GM19025 (cell line): Measurements from ENCODE around the gene DNAJC12.
A peak's percentile ranks its signal among the peaks of the same experiment; 100 is the strongest.
"Not testable (repeated sequence)": the region's sequence is repeated elsewhere in the genome, so short reads cannot be mapped to it uniquely, and the experiment has no call there.

Source experiments
- ATAC-seq: cut with Tn5 transposase; IDR thresholded peaks from one replicate; pipeline ENCODE4 v1.9.1; 2021; ENCODE audit warnings: mild to moderate bottlenecking, low read depth, moderate library complexity; ENCODE audit not compliant: unreplicated experiment

The DNAJC12 gene

GRCh38 chr10:67837541-67838314, at the start of gene DNAJC12:
DNAJC12 (minus strand) TSS chr10:67838188; CDS start chr10:67838011, 177 bp downstream.
- no peak for ATAC-seq

- ATAC-seq: peak; percentile 54
Observed at GRCh38 chr10:67884842-67885670, 47.1 kb upstream of the DNAJC12 start.

GRCh38 chr10:67884313-67884841, 46.4 kb upstream of the DNAJC12 start, which contains the start of gene SIRT1:
SIRT1 (plus strand) TSS chr10:67884656; CDS start chr10:67884722, 66 bp downstream.
- ATAC-seq: peak; percentile 83

- ATAC-seq: no peak
Observed at GRCh38 chr10:67883710-67884312, 45.8 kb upstream of the DNAJC12 start.

GRCh38 chr10:67878133-67878532, 40.1 kb upstream of the DNAJC12 start:
- no peak for ATAC-seq

GRCh38 chr10:67877421-67877820, 39.4 kb upstream of the DNAJC12 start:
- ATAC-seq: not testable (repeated sequence)

- ATAC-seq: no peak
Observed at GRCh38 chr10:67875340-67876238, 37.6 kb upstream of the DNAJC12 start.

- ATAC-seq: no peak
Observed at GRCh38 chr10:67869996-67870395, 32.0 kb upstream of the DNAJC12 start.

GRCh38 chr10:67868132-67868531, 30.1 kb upstream of the DNAJC12 start:
- ATAC-seq: no peak

- no peak for ATAC-seq
Observed at GRCh38 chr10:67864607-67865371, 26.8 kb upstream of the DNAJC12 start.

GRCh38 chr10:67863094-67863493, 25.1 kb upstream of the DNAJC12 start:
- ATAC-seq: no peak

GRCh38 chr10:67861750-67862432, 23.9 kb upstream of the DNAJC12 start:
- no peak for ATAC-seq

GRCh38 chr10:67858971-67859370, 21.0 kb upstream of the DNAJC12 start:
- ATAC-seq: no peak

GRCh38 chr10:67853512-67853911, 15.5 kb upstream of the DNAJC12 start:
- ATAC-seq: no peak

GRCh38 chr10:67852761-67853160, 14.8 kb upstream of the DNAJC12 start:
- ATAC-seq: no peak

- ATAC-seq: no peak
Observed at GRCh38 chr10:67851186-67851585, 13.2 kb upstream of the DNAJC12 start.

- ATAC-seq: peak; percentile 82
Observed at GRCh38 chr10:67849331-67850011, 11.5 kb upstream of the DNAJC12 start.

- no peak for ATAC-seq
Observed at GRCh38 chr10:67843284-67843683, 5.3 kb upstream of the DNAJC12 start.
